ENCODE data around the gene UBE2QL1. TPM values are rescaled to one million over a fixed set of nuclear protein-coding genes. Genes with fewer than 3 reads are reported as not detected.

UBE2QL1 gene
- total and polyA plus RNA-seq, 2 of the 8 experiments (the other 6 are each of a cell fraction or from before 2014, with no cell fraction given): 0.43 to 0.65 TPM

DNA sequence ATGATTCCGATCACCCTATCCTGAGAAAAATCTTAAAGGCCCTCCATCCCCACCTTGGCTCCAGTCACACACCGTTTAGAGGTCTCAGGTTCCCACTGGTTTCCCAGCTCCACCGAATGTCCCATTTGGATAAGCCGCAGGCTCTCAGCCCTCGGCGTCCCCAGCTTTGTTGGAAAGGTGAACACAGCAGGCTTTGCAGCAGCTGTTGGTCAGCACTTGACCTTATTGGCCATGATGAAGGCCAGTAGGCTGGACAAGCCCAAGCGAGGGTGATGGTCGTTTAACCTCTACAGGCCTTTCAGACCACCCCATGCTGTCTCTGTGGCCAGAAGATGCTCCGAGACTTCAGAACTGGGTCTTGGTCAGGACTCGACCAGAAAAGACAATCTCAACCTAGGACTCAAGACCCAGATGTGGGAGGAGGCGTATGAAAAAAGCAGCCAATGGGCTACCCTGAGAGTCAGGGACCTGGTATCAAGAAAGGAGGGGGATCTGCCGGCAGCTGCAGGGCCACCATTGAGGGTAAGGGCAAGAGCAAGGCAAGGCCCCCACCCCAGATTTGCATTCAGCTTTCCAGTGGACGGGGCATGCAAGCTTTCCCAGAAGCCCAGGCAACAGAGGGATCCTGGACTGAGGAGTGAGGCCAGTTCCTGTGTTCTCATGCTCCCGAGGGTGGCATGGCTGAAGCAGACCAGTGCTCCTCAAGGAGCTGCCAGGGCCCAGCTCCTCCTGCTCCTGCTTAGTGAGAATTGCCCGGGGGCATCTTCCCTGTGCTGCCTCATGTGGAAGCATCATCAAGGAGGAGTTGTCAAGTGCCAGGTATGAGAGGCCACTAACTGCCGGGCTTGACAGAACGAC lies 13.4 kb downstream of the UBE2QL1 start (continued):
- TF ChIP-seq EZH2 (IDR thresholded peaks at IDR 0.05; ENCODE audit: low read depth, low read length, severe bottlenecking) (no peak), CEBPB (IDR thresholded peaks at IDR 0.05; ENCODE audit: low read depth, low read length) (no peak), RXRA (IDR thresholded peaks at IDR 0.05; ENCODE audit: insufficient read depth, low read depth, low read length) (no peak)

All from H1 (cell line).